Thyroid gland (tissue), 4 donors: ENCODE measurements around the gene MOAP1. TPM values are rescaled to one million over a fixed set of nuclear protein-coding genes. Genes with fewer than 3 reads are reported as not detected.
"Not testable (repeated sequence)": the region's sequence is repeated elsewhere in the genome, so short reads cannot be mapped to it uniquely, and the experiment has no call there.

Experiments used
- DNase-seq, 2 donors: peaks; one replicate each; pipeline ENCODE4 v3.0.0-alpha.2; 2019
- H3K27ac ChIP-seq, 3 donors: fragments of 200-600 bp; sonication (generic); 1 replicate in 2 of 3; 2 replicates in 1 of 3; pipeline ENCODE4 v1.5.1; 2016 to 2019; ENCODE audit warnings: mild to moderate bottlenecking in 1 of 3, moderate library complexity in 1 of 3
- H3K27me3 ChIP-seq: fragments of 200-600 bp; sonication (generic); one replicate; pipeline ENCODE4 v1.5.1; 2019
- H3K36me3 ChIP-seq, 2 donors: fragments of 200-600 bp; sonication (generic); one replicate each; pipeline ENCODE4 v1.5.1; 2016 to 2019
- H3K4me1 ChIP-seq, 2 donors: fragments of 200-600 bp; sonication (generic); one replicate each; pipeline ENCODE4 v1.5.1; 2017 to 2019
- H3K4me3 ChIP-seq, 3 donors: fragments of 200-600 bp; sonication (generic); replicated peaks in 1 of 3; 1 replicate in 2 of 3; 2 replicates in 1 of 3; pipeline ENCODE4 v1.5.1; 2016; ENCODE audit warnings: mild to moderate bottlenecking in 1 of 3
- H3K9me3 ChIP-seq: fragments of 200-600 bp; sonication (generic); one replicate; pipeline ENCODE4 v1.5.1; 2017
- CTCF ChIP-seq, 6 experiments: fragments of 200-600 bp in 3 of 6; fragments of 450-650 bp in 3 of 6; sonication (generic) in 3 of 6; IDR thresholded peaks; one replicate each; pipeline ENCODE4 v1.5.1; 2016 to 2019; ENCODE audit warnings: antibody characterized with exemption in 6 of 6, mild to moderate bottlenecking in 2 of 6, inconsistent platforms in 1 of 6, moderate library complexity in 1 of 6
- POLR2A ChIP-seq, 2 donors: fragments of 450-650 bp; IDR thresholded peaks; one replicate each; pipeline ENCODE4 v1.6.1; 2017; ENCODE audit warnings: antibody characterized with exemption in 2 of 2, mild to moderate bottlenecking in 2 of 2, moderate library complexity in 1 of 2
- WGBS, 2 donors: methylation state at CpG; one replicate each; pipeline ENCODE4 v1.1.5; 2017; 5-methylcytosine and 5-hydroxymethylcytosine counted together
- intact Hi-C: fragments of 100-400 bp; cut with DNase I; formaldehyde crosslinking; loops from one replicate; pipeline ENCODE4 v1.15.1; 2023
- total RNA-seq, 4 donors: library from RNA; depleted of rRNA; stranded (reverse); fragments of >200 nt; gene quantifications; one replicate each; pipeline ENCODE4 v1.2.3, GENCODE V29; 2016

Gene MOAP1
- total RNA-seq, 4 donors from 2014 or later: 34.1 to 48.2 (median 41.5) TPM

DNA sequence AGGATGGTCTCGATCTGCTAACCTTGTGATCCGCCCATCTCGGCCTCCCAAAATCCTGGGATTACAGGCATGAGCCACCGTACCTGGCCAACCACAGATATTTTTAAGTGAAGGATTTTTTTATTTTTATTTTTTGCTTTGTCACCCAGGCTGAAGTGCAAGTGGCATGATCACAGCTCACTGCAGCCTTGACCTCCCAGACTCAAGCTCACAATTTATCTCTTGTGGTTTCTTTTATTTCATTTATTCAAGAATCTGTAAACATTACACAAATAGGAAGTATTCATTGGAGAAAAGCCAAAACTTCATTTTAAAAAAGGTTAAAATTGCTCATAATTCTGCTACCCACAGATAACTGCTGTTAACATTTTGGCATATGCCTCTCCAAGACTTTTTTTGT lies 13.3 kb downstream of the MOAP1 start:
- intact Hi-C loops: no loop called here
- H3K27ac ChIP-seq: no peak overlapping the region
- 90 to 93% methylated on average over 4 of the region's 4 CpGs for WGBS, 2 donors
- no peak overlapping the region for H3K4me3 ChIP-seq
- H3K4me1 ChIP-seq: no peaks in the 10 kb centered on the region
- H3K27me3 ChIP-seq: no peaks in the 10 kb centered on the region
- TF ChIP-seq CTCF (IDR thresholded peaks at IDR 0.05) (no peak), POLR2A (IDR thresholded peaks at IDR 0.05) (no peak)
- no peaks in the 10 kb centered on the region for H3K9me3 ChIP-seq
- H3K36me3 ChIP-seq: no peaks in the 10 kb centered on the region
- no peak for DNase-seq

DNA sequence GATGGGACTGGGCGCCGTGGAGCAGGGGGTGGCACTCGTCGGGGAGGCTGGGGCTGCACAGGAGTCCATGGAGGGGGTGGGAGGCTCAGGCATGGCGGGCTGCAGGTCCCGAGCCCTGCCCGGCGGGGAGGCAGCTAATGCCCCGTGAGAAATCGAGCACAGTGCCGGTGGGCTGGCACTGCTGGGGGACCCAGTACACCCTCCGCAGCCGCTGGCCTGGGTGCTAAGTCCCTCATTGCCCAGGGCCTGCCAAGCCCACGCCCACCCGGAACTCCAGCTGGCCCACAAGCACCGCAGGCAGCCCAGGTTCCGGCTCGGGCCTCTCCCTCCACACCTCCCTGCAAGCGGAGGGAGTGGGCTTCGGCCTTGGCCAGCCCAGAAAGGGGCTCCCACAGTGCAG lies 14.6 kb downstream of the MOAP1 start:
- intact Hi-C loops, DNase-seq, H3K9me3 ChIP-seq, H3K27ac ChIP-seq, H3K4me1 ChIP-seq, H3K36me3 ChIP-seq, H3K27me3 ChIP-seq, H3K4me3 ChIP-seq: not testable (repeated sequence)
- 88 to 100% methylated on average over 2 to 5 of the region's 20 CpGs for WGBS, 2 donors

DNA sequence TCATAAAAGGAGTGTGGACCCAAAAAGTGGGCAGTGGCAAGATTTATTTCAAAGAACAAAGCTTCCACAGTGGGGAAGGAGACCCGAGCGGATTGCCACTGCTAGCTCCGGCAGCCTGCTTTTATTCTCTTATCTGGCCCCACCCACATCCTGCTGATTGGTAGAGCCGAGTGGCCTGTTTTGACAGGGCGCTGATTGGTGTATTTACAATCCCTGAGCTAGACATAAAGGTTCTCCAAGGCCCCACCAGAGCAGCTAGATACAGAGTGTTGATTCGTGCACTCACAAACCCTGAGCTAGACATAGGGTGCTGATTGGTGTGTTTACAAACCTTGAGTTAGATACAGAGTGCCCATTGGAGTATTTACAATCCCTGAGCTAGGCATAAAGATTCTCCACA lies 15.1 kb downstream of the MOAP1 start:
- DNase-seq, H3K4me1 ChIP-seq, intact Hi-C loops, H3K4me3 ChIP-seq, H3K9me3 ChIP-seq, H3K27me3 ChIP-seq, H3K27ac ChIP-seq, H3K36me3 ChIP-seq: not testable (repeated sequence)
- 87 to 91% methylated on average over 4 to 6 of the region's 6 CpGs for WGBS, 2 donors

GRCh38 chr14:93168610-93169009 lies 16.1 kb downstream of the MOAP1 start:
- H3K9me3 ChIP-seq, DNase-seq, H3K4me3 ChIP-seq, intact Hi-C loops, H3K27me3 ChIP-seq, H3K27ac ChIP-seq, H3K36me3 ChIP-seq, H3K4me1 ChIP-seq: not testable (repeated sequence)
- 84 to 88% methylated on average over 9 of the region's 9 CpGs for WGBS, 2 donors

DNA sequence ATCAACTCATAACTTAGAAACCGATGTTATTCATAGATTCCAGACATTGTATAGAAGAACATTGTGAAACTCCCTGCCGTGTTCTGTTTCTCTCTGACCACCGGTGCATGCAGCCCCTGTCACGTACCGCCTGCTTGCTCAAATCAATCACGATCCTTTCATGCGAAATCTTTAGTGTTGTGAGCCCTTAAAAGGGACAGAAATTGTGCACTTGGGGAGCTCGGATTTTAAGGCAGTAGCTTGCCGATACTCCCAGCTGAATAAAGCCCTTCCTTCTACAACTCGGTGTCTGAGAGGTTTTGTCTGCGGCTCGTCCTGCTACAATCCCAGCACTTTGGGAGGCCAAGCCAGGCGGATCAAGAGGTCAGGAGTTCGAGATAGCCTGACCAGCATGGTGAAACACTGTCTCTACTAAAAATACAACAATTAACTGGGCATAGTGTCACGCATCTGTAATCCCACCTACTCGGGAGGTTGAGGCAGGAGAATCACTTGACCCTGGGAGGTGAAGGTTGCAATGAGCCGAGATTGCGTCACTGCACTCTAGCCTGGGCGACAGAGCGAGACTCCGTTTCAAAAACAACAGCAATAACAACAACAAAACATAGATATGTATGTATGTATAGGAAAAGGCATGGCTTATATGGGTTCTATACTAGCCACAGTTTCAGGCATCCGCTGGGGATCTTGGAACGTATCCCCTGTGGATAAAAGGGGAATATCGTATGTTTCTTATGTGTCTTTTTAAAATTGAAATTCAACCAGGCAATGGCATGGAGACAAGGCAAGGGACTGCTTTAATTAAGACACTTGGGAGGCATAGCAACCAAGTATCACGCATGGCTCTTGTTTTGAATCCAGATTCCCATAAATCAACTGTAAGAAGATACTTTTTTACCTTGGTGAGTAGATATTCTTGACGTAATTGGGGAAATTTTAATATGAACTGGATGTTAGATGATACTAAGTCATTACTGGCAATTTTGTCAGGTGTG lies 19.1 kb downstream of the MOAP1 start:
- H3K36me3 ChIP-seq, H3K9me3 ChIP-seq, H3K4me1 ChIP-seq, H3K4me3 ChIP-seq, H3K27ac ChIP-seq, DNase-seq, H3K27me3 ChIP-seq, intact Hi-C loops: not testable (repeated sequence)
- 81 to 83% methylated on average over 22 to 26 of the region's 26 CpGs for WGBS, 2 donors

DNA sequence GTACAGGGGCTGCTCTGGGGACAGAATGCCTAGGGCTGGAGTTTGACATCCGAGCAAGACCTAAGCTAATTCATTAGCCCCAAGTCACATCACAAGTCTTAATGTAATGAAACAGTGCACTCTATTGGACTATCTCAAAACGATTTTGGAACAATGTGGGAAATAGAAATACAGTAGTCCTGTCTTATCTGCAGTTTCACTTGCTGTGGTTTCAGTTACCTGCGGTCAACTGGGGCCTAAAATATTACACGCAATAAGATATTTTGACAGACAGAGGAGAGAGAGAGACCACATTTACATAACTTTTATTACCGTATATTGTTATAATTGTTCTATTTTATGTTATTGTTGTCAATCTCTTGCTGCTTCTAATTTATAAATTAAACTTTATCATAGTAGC lies 21.1 kb downstream of the MOAP1 start:
- H3K9me3 ChIP-seq: no peaks in the 10 kb centered on the region
- no peaks in the 10 kb centered on the region for H3K36me3 ChIP-seq
- no peak overlapping the region for H3K4me3 ChIP-seq
- H3K27me3 ChIP-seq: no peaks in the 10 kb centered on the region
- 71 to 72% methylated on average over 5 of the region's 5 CpGs for WGBS, 2 donors
- DNase-seq: no peak
- TF ChIP-seq POLR2A (IDR thresholded peaks at IDR 0.05) (no peak), CTCF (IDR thresholded peaks at IDR 0.05) (no peak)
- intact Hi-C loops: no loop called here
- no peak overlapping the region for H3K27ac ChIP-seq
- no peaks in the 10 kb centered on the region for H3K4me1 ChIP-seq

- DNase-seq: no peak
- H3K27me3 ChIP-seq: no peaks in the 10 kb centered on the region
- H3K36me3 ChIP-seq: no peaks in the 10 kb centered on the region
- H3K4me1 ChIP-seq: no peaks in the 10 kb centered on the region
- no peak overlapping the region for H3K27ac ChIP-seq
- intact Hi-C loops: no loop called here
- H3K9me3 ChIP-seq: no peaks in the 10 kb centered on the region
- TF ChIP-seq CTCF (IDR thresholded peaks at IDR 0.05) (no peak), POLR2A (IDR thresholded peaks at IDR 0.05) (no peak)
- WGBS, 2 donors: 74 to 79% methylated on average over 4 of the region's 4 CpGs
- H3K4me3 ChIP-seq: no peak overlapping the region
These were observed 23.2 kb downstream of the MOAP1 start for GRCh38 chr14:93161411-93161940.
